Measurements from ENCODE around the gene RUNX2. TPM values are rescaled to one million over a fixed set of nuclear protein-coding genes. Genes with fewer than 3 reads are reported as not detected.
"Not testable (repeated sequence)": the region's sequence is repeated elsewhere in the genome, so short reads cannot be mapped to it uniquely, and the experiment has no call there.

Gene RUNX2
- total RNA-seq, 2 experiments from 2014 or later: 5.1 to 6.3 TPM

DNA sequence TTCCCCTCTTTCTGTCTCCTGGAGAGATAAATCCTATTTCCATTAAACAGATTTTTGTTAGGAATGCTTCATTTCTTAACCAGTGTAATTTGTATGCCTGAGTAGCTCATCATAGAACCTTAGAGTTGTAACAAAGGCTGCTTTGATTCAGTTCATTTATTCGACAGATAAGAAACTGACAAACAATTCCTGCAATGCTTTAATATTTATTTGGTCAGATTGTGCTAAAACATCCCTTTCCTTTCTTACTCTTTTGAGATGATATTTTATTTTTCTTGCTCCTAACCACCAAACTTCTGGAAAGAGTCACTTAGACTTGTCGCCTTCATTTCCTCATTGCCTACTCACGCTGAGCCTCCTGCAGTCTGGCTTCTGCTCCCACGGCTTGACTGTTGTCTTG is 138.6 kb downstream of the RUNX2 start:
- no peak overlapping the region for H3K4me3 Mint-ChIP-seq
- H3K27ac Mint-ChIP-seq: no peak overlapping the region
- POLR2A ChIA-PET: no interaction called here
- H3K36me3 Mint-ChIP-seq: peaks cover 3% of the 10 kb centered on the region
- DNase-seq: no peak
- ATAC-seq (ENCODE audit: low read depth): no peak
- no peaks in the 10 kb centered on the region for H3K27me3 Mint-ChIP-seq
- H3K4me1 Mint-ChIP-seq: peaks cover 5% of the 10 kb centered on the region
- no peaks in the 10 kb centered on the region for H3K9me3 Mint-ChIP-seq

DNA sequence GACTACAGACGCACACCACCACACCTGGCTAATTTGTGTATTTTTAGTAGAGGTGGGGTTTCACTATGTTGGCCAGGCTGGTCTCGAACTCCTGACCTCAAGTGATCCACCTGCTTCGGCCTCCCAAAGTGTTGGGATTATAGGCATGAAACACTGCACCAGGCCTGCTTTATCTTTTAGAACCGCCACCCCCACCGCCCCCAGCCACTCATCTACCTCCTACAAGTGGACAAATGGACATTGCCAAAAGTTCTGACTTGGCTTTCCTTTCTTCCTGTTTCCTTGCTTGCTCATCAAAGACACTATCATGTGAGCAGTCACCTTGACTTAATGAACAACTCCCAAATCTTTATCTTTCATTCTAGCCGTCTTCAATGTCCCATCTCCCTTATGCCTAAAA is 139.3 kb downstream of the RUNX2 start:
- POLR2A ChIA-PET; H3K27ac Mint-ChIP-seq; H3K36me3 Mint-ChIP-seq; H3K27me3 Mint-ChIP-seq; H3K9me3 Mint-ChIP-seq; H3K4me1 Mint-ChIP-seq; ATAC-seq (ENCODE audit: low read depth); DNase-seq; H3K4me3 Mint-ChIP-seq: not testable (repeated sequence)

DNA sequence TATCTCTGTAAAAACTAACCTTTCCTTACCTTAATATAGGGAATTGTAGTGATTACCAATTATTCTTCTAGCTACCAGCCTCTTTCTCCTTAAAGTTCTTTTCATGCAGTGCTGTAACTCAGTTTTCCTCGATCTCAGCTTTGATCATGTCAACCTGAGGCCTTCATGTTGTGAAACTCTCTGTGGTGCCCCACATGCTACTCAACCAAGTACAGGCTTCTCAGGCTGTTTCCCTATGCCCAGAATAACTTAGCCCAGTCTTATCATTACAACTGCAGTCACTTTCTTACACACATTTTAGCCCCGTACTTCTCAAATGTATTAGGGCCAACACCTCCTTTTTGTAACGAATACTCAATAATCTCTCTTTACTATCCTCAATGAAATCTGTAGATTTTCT is 139.7 kb downstream of the RUNX2 start:
- Mint-ChIP-seq H3K27ac (no peak overlapping the region), H3K4me1 (peaks cover 4% of the 10 kb centered on the region), H3K4me3 (no peak overlapping the region), H3K9me3 (no peaks in the 10 kb centered on the region), H3K27me3 (no peaks in the 10 kb centered on the region), H3K36me3 (peaks cover 3% of the 10 kb centered on the region)
- no peak for DNase-seq
- ATAC-seq (ENCODE audit: low read depth): no peak
- POLR2A ChIA-PET: no interaction called here

DNA sequence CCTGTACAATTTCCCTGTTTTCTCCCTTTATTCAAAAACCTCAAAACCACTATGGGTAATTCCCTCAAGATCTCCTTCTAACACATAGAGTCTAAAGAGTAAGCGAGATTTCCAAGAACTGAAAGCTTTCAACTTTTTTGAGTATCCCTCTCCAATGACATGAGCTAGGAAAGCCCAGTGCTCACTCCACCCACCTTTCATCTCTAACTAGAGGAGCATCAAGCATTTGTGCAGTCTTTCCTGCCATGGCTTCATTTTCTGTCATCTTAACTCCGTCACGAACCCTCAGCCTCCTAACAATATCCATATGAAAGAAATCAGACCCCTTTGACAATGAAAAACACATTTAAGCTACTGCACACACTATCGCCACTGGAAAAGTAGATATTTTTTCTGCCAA is 141.5 kb downstream of the RUNX2 start:
- Mint-ChIP-seq H3K27ac (no peak overlapping the region), H3K4me1 (peaks cover 3% of the 10 kb centered on the region), H3K27me3 (no peaks in the 10 kb centered on the region), H3K4me3 (no peak overlapping the region), H3K36me3 (peaks cover 3% of the 10 kb centered on the region), H3K9me3 (no peaks in the 10 kb centered on the region)
- POLR2A ChIA-PET: no interaction called here
- ATAC-seq (ENCODE audit: low read depth) (no peak), DNase-seq (no peak)

DNA sequence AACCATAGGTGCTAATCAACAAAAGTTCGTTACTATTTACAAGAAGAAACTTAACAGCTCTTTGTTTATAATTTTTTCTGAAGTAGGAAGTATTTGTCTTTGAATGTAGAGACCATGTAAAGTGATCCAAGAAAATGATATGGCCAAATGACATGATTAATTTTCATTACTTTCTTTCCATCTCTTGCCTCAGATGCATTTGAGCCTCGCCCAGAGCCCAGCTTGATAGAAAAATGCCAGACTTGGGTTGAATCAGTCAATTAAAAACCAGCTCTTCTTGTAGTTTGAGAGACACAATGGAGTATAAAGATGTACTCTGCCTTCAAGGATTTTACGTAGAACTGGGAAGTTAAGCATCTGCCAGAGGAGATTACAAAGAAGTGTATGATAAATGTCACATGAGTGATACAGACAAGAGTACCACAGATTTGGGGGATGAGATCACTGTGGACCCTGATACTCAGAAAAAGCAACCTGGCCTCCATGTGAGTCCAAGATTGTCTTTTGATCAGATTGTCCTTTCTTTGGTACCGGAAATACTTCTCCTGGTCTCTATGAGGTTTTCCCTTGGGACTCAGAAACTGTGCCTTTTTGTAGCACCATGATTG is 142.1 kb downstream of the RUNX2 start:
- no peaks in the 10 kb centered on the region for H3K9me3 Mint-ChIP-seq
- H3K36me3 Mint-ChIP-seq: peaks cover 5% of the 10 kb centered on the region
- H3K27me3 Mint-ChIP-seq: no peaks in the 10 kb centered on the region
- no peak overlapping the region for H3K27ac Mint-ChIP-seq
- POLR2A ChIA-PET: no interaction called here
- H3K4me3 Mint-ChIP-seq: no peak overlapping the region
- ATAC-seq (ENCODE audit: low read depth) (no peak), DNase-seq (no peak)
- H3K4me1 Mint-ChIP-seq: peaks cover 3% of the 10 kb centered on the region

DNA sequence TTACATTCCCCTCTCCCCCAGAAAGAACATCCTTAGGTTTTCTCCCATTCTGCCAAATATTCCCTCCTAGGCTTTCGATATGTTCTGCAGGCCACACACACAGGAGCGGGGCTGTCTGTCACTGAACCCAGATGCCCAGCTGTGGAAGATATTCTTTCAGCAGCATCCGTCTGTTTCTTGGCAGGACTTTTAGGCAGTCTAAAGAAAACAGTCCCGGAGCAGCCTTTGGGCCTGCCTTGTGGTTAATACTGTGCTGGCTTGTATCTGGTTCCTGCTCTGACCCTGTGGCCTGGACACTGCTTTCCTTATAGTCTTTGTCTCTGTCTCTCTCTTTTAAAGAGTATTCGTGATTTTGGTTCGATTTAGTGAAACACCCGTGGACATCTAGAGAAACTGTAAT is 144.3 kb downstream of the RUNX2 start:
- no peak overlapping the region for H3K27ac Mint-ChIP-seq

DNA sequence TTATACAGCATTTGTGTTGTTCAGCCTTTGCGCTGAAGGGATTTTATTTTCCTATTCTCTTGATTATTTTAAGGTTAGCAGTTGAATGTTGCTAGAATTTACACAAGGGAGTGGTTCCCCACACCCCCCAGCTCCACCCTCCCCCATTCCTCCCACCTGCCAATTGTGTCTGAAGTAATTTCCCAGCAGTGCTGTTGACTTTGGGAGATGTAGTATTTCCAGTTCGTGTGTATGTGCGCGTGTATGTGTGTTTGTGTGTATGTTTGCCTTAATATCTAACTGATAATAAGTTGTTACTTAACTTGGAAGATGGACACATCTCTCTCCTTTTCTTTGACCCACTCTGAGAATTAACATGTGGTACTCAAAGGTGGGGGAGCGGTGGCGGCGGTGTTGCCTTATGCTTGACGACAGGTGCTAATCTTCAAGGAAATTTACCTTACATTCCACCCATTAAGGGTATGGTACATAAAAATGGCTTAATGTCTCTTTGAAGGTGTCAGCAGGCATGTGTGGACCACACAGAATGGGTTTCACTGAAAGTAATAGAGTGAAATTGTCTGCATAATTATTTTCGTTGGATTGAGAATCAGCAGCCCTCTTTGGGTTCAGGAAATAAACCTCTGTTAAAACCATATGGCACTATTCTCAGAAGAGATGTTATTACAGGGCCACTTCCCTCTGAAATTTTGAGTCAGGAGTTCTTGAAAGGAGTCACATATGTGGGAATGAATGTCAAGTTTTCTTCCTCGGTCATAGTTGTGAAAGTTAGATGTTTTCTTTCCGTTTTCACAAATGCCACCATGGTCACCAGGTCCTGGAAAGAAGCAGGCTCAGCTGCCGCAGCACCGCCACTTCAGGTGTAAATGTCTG is 145.2 kb downstream of the RUNX2 start:
- DNase-seq (no peak), ATAC-seq (ENCODE audit: low read depth) (no peak)
- peaks cover 5% of the 10 kb centered on the region for H3K36me3 Mint-ChIP-seq
- H3K4me3 Mint-ChIP-seq: no peak overlapping the region
- POLR2A ChIA-PET: no interaction called here
- no peaks in the 10 kb centered on the region for H3K27me3 Mint-ChIP-seq
- H3K4me1 Mint-ChIP-seq: no peaks in the 10 kb centered on the region
- no peaks in the 10 kb centered on the region for H3K9me3 Mint-ChIP-seq
- no peak overlapping the region for H3K27ac Mint-ChIP-seq

More for the DNA sequence above, 144.3 kb downstream of the RUNX2 start:
- Mint-ChIP-seq H3K9me3 (no peaks in the 10 kb centered on the region), H3K27me3 (no peaks in the 10 kb centered on the region), H3K4me3 (no peak overlapping the region), H3K36me3 (peaks cover 5% of the 10 kb centered on the region), H3K4me1 (peaks cover 3% of the 10 kb centered on the region)
- DNase-seq: no peak
- POLR2A ChIA-PET: no interaction called here
- ATAC-seq (ENCODE audit: low read depth): no peak

DNA sequence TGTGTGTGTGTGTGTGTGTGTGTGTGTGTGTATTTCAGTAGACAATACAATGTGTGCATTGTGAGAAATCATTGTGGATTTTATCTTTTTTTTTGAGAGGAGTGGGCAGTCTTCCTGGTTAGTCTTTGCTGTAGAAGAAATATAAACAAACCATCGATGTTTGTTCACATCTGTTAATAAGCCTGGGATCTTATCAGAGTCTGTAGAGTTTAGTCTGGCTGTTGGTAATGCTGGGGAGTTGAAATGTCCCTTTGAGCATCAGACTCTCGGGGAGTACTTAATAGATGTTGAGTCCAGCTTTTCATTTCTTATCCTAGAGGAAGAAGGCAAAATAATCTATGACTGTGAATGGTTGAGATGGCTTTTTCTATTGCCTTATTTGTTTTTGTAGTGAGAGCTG is 146.2 kb downstream of the RUNX2 start:
- DNase-seq (no peak), ATAC-seq (ENCODE audit: low read depth) (no peak)
- Mint-ChIP-seq H3K36me3 (peaks cover 5% of the 10 kb centered on the region), H3K9me3 (no peaks in the 10 kb centered on the region), H3K27ac (no peak overlapping the region), H3K4me3 (no peak overlapping the region), H3K4me1 (no peaks in the 10 kb centered on the region), H3K27me3 (no peaks in the 10 kb centered on the region)
- POLR2A ChIA-PET: no interaction called here

DNA sequence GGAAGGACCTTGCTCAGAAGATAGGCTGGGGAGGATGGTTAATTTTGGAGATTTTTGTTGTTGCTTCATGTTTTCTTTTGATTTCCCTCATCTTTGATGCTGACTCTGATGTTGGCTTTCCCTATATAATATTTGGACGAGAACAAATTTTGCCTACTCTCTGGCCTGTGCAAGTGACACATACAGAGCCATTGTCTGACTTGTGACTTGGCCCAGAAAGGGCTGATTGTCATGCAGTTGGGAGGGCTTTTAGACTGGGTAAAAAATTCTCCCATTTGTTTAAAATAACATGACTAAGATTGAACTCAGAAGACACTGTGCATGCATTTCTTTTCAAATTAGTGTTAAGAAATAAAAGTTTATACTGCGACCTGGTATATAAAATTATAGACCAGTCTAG is 148.2 kb downstream of the RUNX2 start:
- H3K9me3 Mint-ChIP-seq: no peaks in the 10 kb centered on the region
- H3K27me3 Mint-ChIP-seq: no peaks in the 10 kb centered on the region
- ATAC-seq (ENCODE audit: low read depth) (no peak), DNase-seq (no peak)
- POLR2A ChIA-PET: no interaction called here
- H3K36me3 Mint-ChIP-seq: peaks cover 2% of the 10 kb centered on the region
- peaks cover 2% of the 10 kb centered on the region for H3K4me1 Mint-ChIP-seq
- no peak overlapping the region for H3K27ac Mint-ChIP-seq
- H3K4me3 Mint-ChIP-seq: no peak overlapping the region

DNA sequence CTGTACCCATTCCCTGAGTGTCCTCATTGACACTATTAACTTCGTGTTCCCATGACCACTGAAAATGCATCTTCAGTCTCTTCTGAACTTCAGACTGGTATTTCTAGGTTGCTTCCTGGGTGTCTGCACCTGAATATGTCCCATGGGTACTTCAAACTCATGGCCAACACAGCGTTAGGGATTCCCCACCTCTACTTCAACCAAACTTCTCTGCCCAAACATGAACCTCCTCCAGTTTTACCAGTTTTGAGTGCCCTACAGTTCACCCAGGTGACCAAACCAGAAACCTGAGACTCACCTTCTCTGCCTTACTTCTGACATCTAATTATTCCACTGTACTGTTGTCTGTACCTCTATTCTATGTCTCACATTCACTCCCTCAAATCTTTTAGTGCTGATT is 149.1 kb downstream of the RUNX2 start:
- Mint-ChIP-seq H3K27me3 (no peaks in the 10 kb centered on the region), H3K9me3 (no peaks in the 10 kb centered on the region), H3K27ac (no peak overlapping the region), H3K4me3 (no peak overlapping the region), H3K36me3 (peaks cover 2% of the 10 kb centered on the region), H3K4me1 (peaks cover 2% of the 10 kb centered on the region)
- ATAC-seq (ENCODE audit: low read depth) (no peak), DNase-seq (no peak)
- POLR2A ChIA-PET: no interaction called here

DNA sequence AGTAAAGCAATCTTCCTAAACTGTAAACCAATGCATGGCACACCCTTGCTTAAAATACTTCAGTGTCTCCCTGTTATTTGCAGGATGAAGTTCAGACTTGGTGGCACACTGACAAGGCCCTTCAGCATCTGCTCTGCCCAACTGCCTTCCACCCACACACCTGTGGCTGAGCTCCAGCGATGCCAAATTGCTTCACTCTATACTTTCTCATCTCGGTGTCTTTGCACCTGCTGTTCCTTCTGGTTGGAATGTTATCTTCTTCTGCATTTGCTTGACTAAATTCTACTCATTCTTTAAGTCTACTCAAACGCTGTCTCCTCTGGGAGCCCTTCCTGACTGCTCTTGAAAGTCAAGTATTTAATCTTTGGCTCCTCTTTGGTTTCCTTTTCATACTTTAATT is 149.7 kb downstream of the RUNX2 start:
- no peak for ATAC-seq (ENCODE audit: low read depth)
- H3K4me3 Mint-ChIP-seq: no peak overlapping the region

DNA sequence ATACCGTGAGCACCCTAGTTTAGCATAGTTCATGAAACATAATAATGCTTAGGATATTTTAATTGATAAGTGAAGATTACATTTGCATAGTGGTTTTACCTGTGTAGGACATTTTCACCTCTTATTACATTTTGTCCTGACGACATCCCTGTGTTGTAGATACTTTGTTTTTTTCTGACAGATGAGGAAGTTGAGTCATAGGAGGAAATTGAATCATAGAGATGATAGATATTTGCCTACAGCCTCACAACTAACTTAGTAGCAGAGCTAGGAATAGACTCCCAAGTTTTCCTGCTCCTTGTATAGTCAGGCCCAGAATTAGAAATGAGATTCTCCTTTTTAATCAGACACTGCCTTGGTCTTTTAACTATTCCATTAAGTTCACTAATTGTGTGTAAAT is 150.1 kb downstream of the RUNX2 start:
- ATAC-seq (ENCODE audit: low read depth): peak; percentile 60
- Mint-ChIP-seq H3K4me1 (peaks cover 2% of the 10 kb centered on the region), H3K4me3 (no peak overlapping the region), H3K27ac (no peak overlapping the region), H3K9me3 (no peaks in the 10 kb centered on the region), H3K36me3 (peaks cover 2% of the 10 kb centered on the region), H3K27me3 (no peaks in the 10 kb centered on the region)
- DNase-seq: no peak
- POLR2A ChIA-PET: no interaction called here

More for the DNA sequence above, 149.7 kb downstream of the RUNX2 start:
- Mint-ChIP-seq H3K9me3 (no peaks in the 10 kb centered on the region), H3K27ac (no peak overlapping the region), H3K36me3 (peaks cover 2% of the 10 kb centered on the region), H3K27me3 (no peaks in the 10 kb centered on the region), H3K4me1 (peaks cover 2% of the 10 kb centered on the region)
- no peak for DNase-seq
- POLR2A ChIA-PET: no interaction called here

DNA sequence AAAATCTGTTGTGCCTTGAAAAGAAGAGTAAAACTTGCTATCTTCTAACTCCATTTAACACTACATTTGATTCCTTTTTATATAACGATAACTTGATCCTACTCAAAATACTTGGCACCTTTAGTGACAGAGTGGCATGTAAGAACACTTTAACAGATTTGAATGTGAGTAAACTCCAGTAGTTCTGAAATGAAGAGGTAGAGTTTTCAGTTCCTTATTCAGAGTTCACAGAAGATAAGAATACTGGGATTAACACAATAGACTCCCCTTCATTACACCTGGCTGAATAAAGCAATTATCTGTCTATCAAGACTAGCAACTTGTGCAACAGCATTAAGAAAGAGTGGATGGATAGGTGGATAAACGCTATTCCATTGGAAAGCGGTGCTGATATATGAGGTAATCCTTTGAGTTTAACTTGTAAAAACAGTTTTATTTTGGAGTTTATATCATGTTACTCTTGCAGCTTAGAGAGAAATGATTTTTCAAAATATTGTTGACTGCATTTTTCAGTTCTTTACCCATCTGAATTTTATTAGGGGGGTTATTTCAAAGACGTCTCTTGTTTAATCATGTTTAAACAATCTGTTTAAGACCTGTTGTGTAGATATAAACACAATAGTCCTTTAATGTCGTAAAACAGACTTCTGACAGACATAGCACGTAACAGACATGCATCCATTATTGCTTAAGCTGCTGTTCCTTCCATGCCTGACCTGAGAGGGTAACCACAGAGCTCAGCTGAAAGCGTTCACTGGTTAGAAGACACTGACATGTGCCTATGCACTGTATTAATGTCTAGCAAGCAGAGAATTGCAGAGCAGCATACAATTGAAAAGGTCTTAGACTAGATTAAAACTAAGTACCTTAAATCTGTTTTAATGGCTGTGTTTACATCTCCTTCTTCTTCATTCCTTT is 152.0 kb downstream of the RUNX2 start:
- POLR2A ChIA-PET: no interaction called here
- no peak for DNase-seq
- no peak overlapping the region for H3K4me3 Mint-ChIP-seq
- no peak for ATAC-seq (ENCODE audit: low read depth)
- no peaks in the 10 kb centered on the region for H3K9me3 Mint-ChIP-seq
- H3K27me3 Mint-ChIP-seq: no peaks in the 10 kb centered on the region
- H3K36me3 Mint-ChIP-seq: peaks cover under 1% of the 10 kb centered on the region
- no peak overlapping the region for H3K27ac Mint-ChIP-seq
- H3K4me1 Mint-ChIP-seq: peaks cover 4% of the 10 kb centered on the region
